HG02981 (cell line): Measurements from ENCODE around the gene PRKG1.
A peak's percentile ranks its signal among the peaks of the same experiment; 100 is the strongest.

Experiments
- ATAC-seq: cut with Tn5 transposase; IDR thresholded peaks from one replicate; pipeline ENCODE4 v1.9.1; 2021; ENCODE audit warnings: mild to moderate bottlenecking, moderate library complexity; ENCODE audit not compliant: unreplicated experiment

The PRKG1 gene

DNA sequence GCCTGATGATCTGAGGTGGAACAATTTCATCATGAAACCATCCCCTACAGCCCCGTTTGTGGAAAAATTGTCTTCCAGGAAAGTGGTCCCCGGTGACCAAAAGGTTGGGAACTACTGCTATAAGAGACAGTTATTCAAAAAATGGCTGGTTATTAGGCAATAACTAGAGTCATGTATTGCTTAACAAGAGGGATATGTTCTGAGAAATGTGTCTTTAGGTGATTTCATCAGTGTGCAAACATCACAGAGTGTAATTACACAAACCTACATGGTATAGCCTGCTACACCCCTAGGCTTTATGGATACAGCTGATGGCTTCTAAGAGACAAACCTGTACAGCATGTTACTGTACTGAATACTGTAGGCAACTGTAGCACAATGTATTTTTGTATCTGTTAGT, 696.4 kb downstream of the PRKG1 start:
- no peak for ATAC-seq

GRCh38 chr10:51772387-51772786, 698.1 kb downstream of the PRKG1 start:
- ATAC-seq, result no peak

- ATAC-seq, result no peak
Measured at GRCh38 chr10:51773681-51774080, 699.4 kb downstream of the PRKG1 start.

DNA sequence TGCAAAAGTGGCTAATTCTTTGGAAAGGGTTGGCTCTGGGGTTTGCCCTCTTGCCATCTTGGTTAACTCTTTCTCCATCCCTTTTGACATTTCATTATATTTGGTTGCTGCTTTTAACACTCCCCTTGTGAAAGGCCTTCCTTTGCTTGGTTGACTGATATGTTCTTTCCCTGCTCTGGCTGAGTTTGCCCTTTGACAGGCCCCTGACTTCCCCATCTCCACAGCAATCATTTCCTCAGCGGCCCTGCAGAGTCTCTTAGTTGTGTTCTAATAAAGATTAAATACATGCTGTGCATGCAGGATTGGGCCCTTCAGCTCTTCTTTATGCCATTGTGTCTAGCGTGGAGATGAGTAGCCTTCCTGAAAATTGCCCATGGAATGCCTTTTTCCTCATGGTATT, 709.7 kb downstream of the PRKG1 start:
- no peak for ATAC-seq

DNA sequence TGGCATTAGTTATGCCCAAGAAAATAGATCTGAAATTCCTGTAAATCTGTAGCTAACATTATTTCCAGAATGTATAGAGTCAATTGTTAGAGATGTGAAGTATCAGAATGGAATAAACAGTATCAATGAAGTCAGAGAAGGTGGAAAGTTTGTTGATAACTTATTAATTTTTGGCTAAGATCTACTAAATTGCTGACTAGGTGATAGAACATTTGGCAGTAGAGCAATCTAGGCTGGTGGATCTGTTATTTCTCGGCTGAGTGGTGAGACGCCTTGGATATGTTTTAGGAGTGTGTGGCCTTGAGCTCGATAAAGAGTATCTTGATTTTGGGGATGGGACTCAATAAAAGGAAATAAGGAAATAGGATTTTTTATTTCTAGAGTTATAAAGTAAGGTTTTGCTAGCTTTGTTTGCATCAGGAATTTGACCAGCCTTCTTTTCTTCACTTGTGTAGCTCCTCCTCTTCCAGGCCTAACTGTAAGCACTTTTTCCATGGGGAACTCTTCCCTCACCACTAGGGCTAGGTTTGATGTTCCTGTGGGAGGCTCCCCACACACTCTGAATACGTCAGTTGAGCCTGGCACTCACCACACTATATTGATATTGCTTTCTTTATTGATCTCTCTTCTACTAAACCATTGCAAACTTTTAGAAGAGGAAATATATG, 711.9 kb downstream of the PRKG1 start:
- ATAC-seq, result no peak

GRCh38 chr10:51786684-51787035, 712.4 kb downstream of the PRKG1 start:
- ATAC-seq, result no peak

DNA sequence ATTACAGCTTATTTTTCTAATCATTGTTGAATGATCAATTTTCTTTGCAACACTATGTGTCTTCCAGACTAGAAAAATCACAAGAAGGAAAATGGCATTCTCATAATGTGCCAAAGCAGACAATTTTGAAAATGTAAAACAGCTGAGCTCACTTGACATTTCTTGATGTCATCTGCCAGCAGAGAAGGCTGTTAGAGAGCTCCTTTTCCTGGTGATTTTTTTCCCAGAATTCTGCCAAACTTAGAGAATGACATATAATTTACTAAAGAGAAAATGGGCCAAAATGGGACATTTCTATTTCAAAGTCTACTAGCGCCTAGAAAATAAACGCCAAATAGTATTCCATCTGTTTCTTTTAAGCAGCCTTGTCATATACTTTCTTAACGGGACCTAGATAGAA, 714.0 kb downstream of the PRKG1 start:
- no peak for ATAC-seq

DNA sequence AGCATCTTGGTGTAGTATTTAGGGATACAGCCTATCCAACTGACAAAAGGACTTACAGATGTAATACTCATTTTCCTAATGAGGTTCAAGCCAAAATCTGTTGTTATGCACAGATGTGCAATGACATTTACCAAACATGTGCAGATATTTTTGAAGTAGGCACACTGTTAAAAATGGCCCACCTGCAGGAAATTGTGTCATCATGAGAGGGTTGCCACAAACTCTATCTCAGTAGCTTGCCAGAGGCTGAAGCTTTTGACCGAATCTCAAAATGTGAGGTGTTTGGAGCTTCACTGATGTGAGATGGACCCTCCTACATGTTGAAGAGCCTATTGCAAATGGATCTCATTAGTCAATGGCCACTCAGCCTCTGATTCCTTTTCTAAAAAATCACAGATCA, 714.8 kb downstream of the PRKG1 start:
- no peak for ATAC-seq

GRCh38 chr10:51789903-51790302, 715.6 kb downstream of the PRKG1 start:
- no peak for ATAC-seq

DNA sequence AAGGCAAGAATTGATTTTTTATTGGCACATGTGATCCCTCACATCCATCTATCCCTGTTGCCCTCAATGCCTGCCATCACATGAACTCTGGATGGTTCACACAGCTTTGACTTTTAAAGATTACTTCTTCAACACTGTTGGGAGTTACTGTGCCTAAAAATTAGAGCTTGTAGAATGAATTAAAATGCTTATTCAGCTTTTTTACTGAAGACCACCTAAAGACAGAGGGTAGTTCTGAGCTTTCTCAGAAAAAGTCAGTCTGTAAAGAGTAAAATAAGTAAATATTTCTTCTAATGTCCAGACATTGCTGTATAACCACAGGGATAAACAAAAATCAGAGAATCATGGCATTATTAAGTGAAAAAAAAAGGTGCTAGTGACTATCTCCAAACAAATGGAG, 718.4 kb downstream of the PRKG1 start:
- no peak for ATAC-seq

GRCh38 chr10:51800121-51800520, 725.8 kb downstream of the PRKG1 start:
- ATAC-seq, result no peak

- ATAC-seq, result no peak
Measured at GRCh38 chr10:51800725-51801424, 726.6 kb downstream of the PRKG1 start.

- ATAC-seq, result no peak
Measured at GRCh38 chr10:51802030-51802429, 727.7 kb downstream of the PRKG1 start.

DNA sequence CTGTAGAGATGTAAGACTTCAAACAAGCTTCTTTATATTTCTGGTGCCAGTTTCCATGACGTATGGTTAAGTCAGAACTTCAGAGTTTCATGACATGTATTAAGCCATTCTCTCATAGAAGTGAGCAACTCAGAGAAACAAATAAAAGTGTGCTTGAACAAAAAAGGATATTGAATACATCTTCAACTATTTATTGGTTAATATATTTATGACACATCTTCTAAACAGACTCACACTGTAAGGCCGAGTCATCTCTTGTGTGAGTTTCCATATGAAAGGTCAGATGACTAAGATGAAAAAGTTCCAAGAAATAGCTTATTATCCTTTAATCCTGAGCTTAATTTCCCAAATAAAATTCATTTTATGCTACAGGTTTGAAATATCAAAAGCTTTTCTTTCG, 730.6 kb downstream of the PRKG1 start:
- no peak for ATAC-seq

DNA sequence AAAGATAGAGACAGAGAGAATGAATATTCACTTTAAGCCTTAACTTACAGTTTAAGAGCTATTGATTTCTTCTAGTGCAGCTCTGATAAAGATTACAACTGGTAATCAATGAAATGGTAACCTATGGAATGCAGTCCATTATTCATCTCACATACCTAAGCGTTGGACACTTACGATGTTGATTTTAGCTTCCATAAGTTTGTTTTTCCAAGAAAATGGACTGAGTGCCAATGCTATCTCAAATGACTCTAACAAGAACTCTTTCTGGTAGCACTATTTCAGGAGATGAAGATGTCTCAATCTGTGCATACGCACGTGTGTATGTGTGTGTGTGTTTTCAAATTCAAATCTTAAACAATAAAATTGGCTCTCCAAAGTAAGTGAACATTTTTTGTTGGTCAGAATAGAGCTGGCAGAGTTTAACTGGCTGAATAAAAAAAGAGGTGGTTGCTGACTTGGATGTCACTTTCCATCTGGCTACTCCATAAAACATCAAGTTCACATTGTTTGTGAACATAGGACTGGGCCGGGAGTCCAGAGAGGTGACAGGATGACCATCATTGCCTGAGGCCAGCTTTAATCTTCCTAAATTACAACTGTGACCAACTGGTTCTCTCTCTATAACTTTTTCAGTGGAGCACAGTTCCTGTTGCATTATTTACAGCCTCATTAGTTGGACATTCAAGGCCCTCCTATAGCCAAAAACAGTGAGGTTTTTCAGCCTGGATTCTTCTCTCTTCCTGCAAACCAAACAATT, 732.0 kb downstream of the PRKG1 start:
- ATAC-seq, result no peak

- ATAC-seq, result no peak
Measured at GRCh38 chr10:51808187-51808586, 733.9 kb downstream of the PRKG1 start.

GRCh38 chr10:51815723-51816122, 741.4 kb downstream of the PRKG1 start:
- ATAC-seq, result no peak

DNA sequence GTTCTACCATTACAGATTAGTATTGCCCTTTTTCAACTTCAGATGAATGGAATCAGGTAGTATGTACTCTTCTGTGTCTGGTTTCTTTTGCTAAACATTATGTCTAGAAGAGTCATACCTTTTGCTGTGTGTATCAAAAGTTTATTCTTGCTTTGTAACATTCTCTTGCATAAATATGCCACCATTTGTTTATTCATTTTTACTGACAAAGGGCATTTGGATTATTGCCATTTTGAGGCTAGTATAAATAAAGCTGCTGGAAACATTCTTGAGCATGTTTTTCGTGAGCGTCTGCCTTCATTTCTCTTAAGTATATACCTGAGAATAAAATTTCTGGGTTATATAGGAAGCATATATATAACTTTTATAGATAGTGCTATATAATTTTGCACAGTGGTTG, 746.8 kb downstream of the PRKG1 start:
- ATAC-seq, result no peak

- no peak for ATAC-seq
Measured at GRCh38 chr10:51821745-51822144, 747.5 kb downstream of the PRKG1 start.

DNA sequence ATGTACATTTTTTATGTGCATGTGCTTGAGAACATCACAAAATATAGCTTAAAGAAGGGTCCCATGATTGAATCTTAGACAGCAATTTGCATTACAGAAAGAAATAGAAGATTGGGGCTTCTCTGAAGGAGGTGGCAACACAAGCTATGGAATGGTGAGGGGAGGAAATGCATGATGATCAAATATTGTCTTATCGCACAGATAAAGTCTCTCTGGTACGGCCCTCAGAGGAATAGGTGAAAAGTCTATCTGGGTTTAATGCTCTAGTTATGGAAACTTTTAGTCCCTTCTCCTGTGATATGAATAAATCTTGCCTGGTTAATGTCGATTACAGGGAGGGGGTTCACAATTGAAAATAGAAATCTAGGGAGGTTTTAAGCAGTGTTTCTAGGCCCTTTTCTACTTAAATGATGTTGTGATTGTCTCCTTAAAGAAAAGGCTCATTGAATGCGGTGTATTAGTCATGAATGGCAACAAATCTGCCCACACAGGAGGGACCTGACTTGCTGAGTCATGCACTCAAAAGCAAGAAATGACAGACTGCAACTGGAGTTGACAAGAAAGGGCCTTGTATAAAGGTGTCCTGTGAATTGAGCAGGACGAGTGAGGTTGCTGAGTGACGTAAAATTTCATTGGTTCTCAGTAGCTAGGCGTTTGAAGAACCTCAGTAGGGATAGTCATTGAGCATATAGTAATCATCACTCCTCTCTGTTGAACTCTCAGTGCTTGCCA, 758.5 kb downstream of the PRKG1 start:
- peak; percentile 77 for ATAC-seq

DNA sequence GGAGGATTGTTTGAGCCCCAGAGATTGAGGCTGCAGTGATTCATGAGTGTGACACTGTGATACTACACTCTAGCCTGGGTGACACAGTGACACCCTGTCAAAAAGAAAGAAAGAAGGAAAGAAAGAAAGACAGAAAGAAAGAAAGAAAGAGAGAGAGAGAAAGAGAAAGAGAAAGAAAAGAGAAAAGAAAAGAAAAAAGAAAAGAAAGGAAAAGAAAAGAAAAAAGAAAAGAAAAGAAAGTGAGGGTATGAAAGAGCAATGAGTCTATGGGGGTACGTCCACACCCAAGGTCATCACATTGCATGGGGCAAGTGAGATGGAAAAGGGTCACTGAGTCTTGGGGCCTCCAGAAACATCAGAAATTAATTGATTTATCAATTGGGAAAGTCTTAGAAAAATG, 760.3 kb downstream of the PRKG1 start:
- no peak for ATAC-seq
